A673 (cell line): ENCODE measurements around the gene BUD31. TPM values are rescaled to one million over a fixed set of nuclear protein-coding genes. Genes with fewer than 3 reads are reported as not detected.

ENCODE experiments used
- BruUV-seq: library from RNA; stranded (reverse); fragments of 400-500 nt; replicated peaks from 2 replicates; lab custom pipeline; 2021; lab: Mats Ljungman, UMichigan
- CTCF ChIA-PET: fragments of 300-600 bp; sonication (Branson Sonifier 250); formaldehyde crosslinking; loops from one replicate; lab custom pipeline; 2022; ENCODE audit warnings: antibody characterized with exemption; lab: Charles Lee
- POLR2A ChIA-PET: fragments of 300-600 bp; sonication (Branson Sonifier 250); formaldehyde crosslinking; loops from one replicate; lab custom pipeline; 2022; ENCODE audit warnings: antibody characterized with exemption; ENCODE audit not compliant: low non-redundant PET; lab: Charles Lee
- DNase-seq: peaks from one replicate; pipeline ENCODE4 v3.0.0-alpha.2; 2015; ENCODE audit warnings: low spot score
- H3K27ac ChIP-seq: fragments of 200-600 bp; sonication (generic); 2 replicates; pipeline ENCODE4 v1.5.1; 2016; ENCODE audit warnings: mixed run types, low read depth, mild to moderate bottlenecking, mixed read lengths, antibody characterized with exemption, low read length; ENCODE audit not compliant: poor library complexity, severe bottlenecking
- H3K27me3 ChIP-seq: fragments of 200-600 bp; sonication (generic); replicated peaks from 2 replicates; pipeline ENCODE4 v1.6.1; 2017; ENCODE audit warnings: mixed run types, low read depth, mild to moderate bottlenecking, mixed read lengths, antibody characterized with exemption, low read length; ENCODE audit not compliant: insufficient read depth, poor library complexity
- H3K36me3 ChIP-seq: fragments of 200-600 bp; sonication (generic); 2 replicates; pipeline ENCODE4 v1.6.1; 2016; ENCODE audit warnings: mixed run types, mild to moderate bottlenecking, mixed read lengths, antibody characterized with exemption, low read length; ENCODE audit not compliant: insufficient read depth, poor library complexity, severe bottlenecking
- H3K4me1 ChIP-seq: fragments of 200-600 bp; sonication (generic); 2 replicates; pipeline ENCODE4 v1.6.1; 2017; ENCODE audit warnings: mixed run types, mild to moderate bottlenecking, mixed read lengths, antibody characterized with exemption, low read length; ENCODE audit not compliant: insufficient read depth, poor library complexity, severe bottlenecking
- H3K4me3 ChIP-seq: fragments of 200-600 bp; sonication (generic); 2 replicates; pipeline ENCODE4 v1.5.1; 2016; ENCODE audit warnings: low read depth, mixed run types, mild to moderate bottlenecking, mixed read lengths, low read length; ENCODE audit not compliant: poor library complexity, severe bottlenecking
- H3K9me3 ChIP-seq: fragments of 200-600 bp; sonication (generic); 2 replicates; pipeline ENCODE4 v1.6.1; 2016; ENCODE audit warnings: mixed run types, low read depth, mild to moderate bottlenecking, mixed read lengths, antibody characterized with exemption, low read length; ENCODE audit not compliant: poor library complexity, severe bottlenecking
- EZH2 ChIP-seq: fragments of 200-600 bp; sonication (generic); IDR thresholded peaks from 2 replicates; pipeline ENCODE4 v1.6.1; 2017; ENCODE audit warnings: borderline replicate concordance, low read depth, mild to moderate bottlenecking, mixed read lengths, antibody characterized with exemption, low read length; ENCODE audit not compliant: poor library complexity, severe bottlenecking
- intact Hi-C: fragments of 100-400 bp; cut with micrococcal nuclease; formaldehyde crosslinking; loops from one replicate; pipeline ENCODE4 v1.10.0; 2022; ENCODE audit not compliant: unreplicated experiment
- total RNA-seq: library from RNA; stranded (reverse); gene quantifications from 2 replicates; pipeline ENCODE4 v1.2.3, GENCODE V29; 2021
- TF ChIP-seq, protein P1 (sequence below): fragments of 300-800, 200-600 bp; sonication (generic); conservative IDR thresholded peaks from 2 replicates; pipeline ENCODE4 v1.5.1; 2017; ENCODE audit warnings: low read depth, mild to moderate bottlenecking, antibody characterized with exemption, low read length, moderate library complexity, mixed read lengths

Gene BUD31
- total RNA-seq, 1 experiment from 2014 or later, result 194 TPM

DNA sequence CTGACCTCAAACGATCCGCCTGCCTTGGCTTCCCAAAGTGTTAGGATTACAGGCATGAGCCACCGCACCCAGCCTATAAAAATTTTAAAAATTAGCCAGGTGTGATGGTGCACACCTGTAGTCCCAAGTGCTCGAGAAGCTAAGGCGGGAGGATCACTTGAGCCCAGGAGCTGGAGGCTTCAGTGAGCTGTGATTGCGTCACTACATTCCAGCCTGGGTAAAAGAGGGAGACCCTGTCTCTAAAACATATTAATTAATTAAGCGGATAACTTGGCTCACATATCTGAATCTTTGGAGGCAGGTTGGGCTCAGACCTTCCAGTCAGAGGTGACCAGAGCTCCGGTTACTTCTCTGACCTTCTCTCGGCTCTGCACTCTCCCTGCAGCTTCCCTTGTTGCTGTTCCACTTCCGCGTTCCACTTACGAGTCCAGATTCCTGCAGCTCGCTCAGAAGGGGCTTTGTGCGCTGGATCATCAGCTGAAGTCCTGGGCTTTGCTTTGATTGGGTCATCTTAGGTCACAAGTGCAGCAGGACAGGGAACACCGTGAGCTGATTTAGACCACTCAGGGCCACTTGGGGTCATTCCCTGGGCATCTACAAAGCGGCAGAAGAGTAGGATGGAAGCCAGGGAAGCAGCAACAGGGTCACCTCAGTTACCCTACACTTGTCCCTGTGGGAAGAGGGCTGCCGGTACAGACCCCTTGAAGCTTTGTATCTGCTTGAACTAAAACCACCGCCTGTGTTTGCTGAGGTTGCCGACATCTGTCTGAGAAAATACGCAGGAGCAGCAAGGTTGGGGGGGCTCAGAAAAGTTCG lies 36.3 kb upstream of the BUD31 start:
- Histone ChIP-seq H3K4me3 (no peak overlapping the region), H3K27ac (no peak overlapping the region), H3K9me3 (no peaks in the 10 kb centered on the region), H3K27me3 (no peaks in the 10 kb centered on the region), H3K36me3 (no peaks in the 10 kb centered on the region), H3K4me1 (peaks cover 2% of the 10 kb centered on the region)
- POLR2A ChIA-PET, result no interaction called here
- TF ChIP-seq EZH2, result no peak
- TF ChIP-seq, protein P1, sequence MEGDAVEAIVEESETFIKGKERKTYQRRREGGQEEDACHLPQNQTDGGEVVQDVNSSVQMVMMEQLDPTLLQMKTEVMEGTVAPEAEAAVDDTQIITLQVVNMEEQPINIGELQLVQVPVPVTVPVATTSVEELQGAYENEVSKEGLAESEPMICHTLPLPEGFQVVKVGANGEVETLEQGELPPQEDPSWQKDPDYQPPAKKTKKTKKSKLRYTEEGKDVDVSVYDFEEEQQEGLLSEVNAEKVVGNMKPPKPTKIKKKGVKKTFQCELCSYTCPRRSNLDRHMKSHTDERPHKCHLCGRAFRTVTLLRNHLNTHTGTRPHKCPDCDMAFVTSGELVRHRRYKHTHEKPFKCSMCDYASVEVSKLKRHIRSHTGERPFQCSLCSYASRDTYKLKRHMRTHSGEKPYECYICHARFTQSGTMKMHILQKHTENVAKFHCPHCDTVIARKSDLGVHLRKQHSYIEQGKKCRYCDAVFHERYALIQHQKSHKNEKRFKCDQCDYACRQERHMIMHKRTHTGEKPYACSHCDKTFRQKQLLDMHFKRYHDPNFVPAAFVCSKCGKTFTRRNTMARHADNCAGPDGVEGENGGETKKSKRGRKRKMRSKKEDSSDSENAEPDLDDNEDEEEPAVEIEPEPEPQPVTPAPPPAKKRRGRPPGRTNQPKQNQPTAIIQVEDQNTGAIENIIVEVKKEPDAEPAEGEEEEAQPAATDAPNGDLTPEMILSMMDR, result no peak
- intact Hi-C loops, result no loop called here
- CTCF ChIA-PET, result interaction anchor here (1.0 kb wide), 1 partner anchor 124 kb away, joined by 5 read pairs; no protein-coding TSS in a partner anchor
- no TSS peak for BruUV-seq
- DNase-seq, result no peak

DNA sequence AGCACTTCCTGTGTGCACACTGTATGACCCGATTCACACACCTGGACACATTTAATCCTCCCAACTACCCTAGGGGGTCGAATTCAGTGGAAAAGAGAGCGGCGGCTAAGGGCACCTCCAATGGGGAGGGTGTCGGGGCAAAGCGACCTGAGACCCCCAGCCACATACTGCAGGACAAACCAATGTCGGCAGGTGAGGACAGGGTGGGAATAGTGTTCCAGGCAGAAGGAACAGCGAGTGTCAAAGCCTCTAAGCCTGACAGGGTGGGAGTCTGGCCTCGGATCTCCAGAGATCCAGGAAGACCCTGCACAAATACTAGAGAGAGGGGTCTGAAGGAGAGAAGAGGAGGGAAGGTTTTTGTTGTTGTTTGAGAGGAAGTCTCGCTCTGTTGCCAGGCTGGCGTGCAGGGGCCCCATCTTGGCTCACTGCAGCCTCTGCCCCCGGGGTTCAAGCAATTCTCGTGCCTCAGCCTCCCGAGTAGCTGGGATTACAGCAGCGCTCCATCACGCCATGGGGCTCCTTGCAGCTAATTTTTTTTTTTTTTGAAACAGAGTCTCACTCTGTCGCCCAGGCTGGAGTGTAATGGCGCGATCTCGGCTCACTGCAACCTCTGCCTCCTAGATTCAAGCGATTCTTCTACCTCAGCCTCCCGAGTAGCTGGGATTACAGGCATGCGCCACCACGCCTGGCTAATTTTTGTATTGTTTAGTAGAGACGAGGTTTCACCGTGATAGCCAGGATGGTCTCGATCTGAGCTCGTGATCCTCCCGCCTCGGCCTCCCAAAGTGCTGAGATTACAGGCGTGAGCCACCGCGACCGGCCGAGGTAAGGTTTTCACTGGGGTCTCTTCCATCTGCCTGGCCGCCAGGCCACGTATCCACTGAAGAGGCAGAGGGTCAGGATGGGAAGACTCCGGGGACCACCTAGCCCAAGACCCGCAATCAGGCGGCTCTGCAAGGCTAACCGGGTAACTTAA lies 35.4 kb upstream of the BUD31 start:
- CTCF ChIA-PET, result no interaction called here
- H3K4me3 ChIP-seq, result no peak overlapping the region
- H3K4me1 ChIP-seq, result peaks cover 2% of the 10 kb centered on the region
- H3K27ac ChIP-seq, result no peak overlapping the region
- intact Hi-C loops, result no loop called here
- no peaks in the 10 kb centered on the region for H3K9me3 ChIP-seq
- H3K36me3 ChIP-seq, result no peaks in the 10 kb centered on the region
- BruUV-seq, result no TSS peak
- POLR2A ChIA-PET, result no interaction called here
- DNase-seq, result no peak
- no peaks in the 10 kb centered on the region for H3K27me3 ChIP-seq
- TF ChIP-seq EZH2, result no peak
- TF ChIP-seq, protein P1, result no peak
